ENCODE data around the gene LRRN2. TPM values are rescaled to one million over a fixed set of nuclear protein-coding genes. Genes with fewer than 3 reads are reported as not detected.

LRRN2 gene
- total and polyA plus RNA-seq, 2 of the 8 experiments (the other 6 are each of a cell fraction or from before 2014, with no cell fraction given): 1.8 to 2.3 TPM

DNA sequence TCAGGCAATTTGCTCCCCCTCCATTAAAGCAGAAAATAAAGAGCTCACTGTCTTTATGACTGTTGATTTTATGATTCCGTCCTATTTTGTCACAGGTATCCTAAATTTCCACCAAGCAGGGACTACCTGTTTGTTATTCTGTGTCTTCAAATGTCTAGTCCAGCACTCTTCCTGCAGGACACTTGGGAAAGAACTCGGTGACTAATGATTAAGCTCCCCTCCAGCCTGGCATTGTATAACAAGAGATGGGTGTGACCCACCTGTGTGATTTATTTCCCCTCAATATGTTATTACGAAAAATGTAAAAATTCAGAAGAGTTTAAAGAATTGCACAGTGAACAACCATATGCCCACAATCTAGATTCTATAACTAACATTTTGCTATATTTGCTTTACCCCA lies 42.9 kb upstream of the LRRN2 start:
- CTCF ChIA-PET (ENCODE audit: partially characterized antibody): interaction anchor here (0.6 to 2.7 kb wide), 7 partner anchors 10 to 64 kb away, joined by 3 to 16 read pairs (median 3); no protein-coding TSS in a partner anchor
- no peak overlapping the region for H2BK120ac ChIP-seq (replicated peaks; ENCODE audit: low read depth, low read length)
- TF ChIP-seq RNF2 (IDR thresholded peaks at IDR 0.05; ENCODE audit: borderline replicate concordance, low read depth, low read length, missing control alignments, poor library complexity, severe bottlenecking) (no peak), NRF1 (IDR thresholded peaks at IDR 0.05; ENCODE audit: low read depth, low read length) (no peak), NANOG (IDR thresholded peaks at IDR 0.05; ENCODE audit: insufficient read depth, low read depth, low read length, poor library complexity, severe bottlenecking) (no peak), HDAC6 (IDR thresholded peaks at IDR 0.05; ENCODE audit: low read depth, low read length) (no peak), SP1 (IDR thresholded peaks at IDR 0.05; ENCODE audit: low read depth, low read length) (no peak)
- DNase-seq (ENCODE audit: low read depth in 1 of 2, low spot score in 2 of 2) (no peak), FAIRE-seq (no peak)
- no peaks in the 10 kb centered on the region for H3K79me1 ChIP-seq (ENCODE audit: low read depth, low read length)
- no peaks in the 10 kb centered on the region for H3K36me3 ChIP-seq (ENCODE audit: control insufficient read depth in 2 of 4, insufficient read depth in 4 of 4, low read length in 3 of 4)
- no peak overlapping the region for H3K4me2 ChIP-seq (ENCODE audit: insufficient read depth in 1 of 2, low read depth in 2 of 2, low read length in 2 of 2)
- H3K9me3 ChIP-seq (ENCODE audit: insufficient read depth in 2 of 2, low read depth in 1 of 2, low read length in 1 of 2): no peaks in the 10 kb centered on the region
- H2AK5ac ChIP-seq (ENCODE audit: low read depth, low read length): no peak overlapping the region
- H3K9ac ChIP-seq (replicated peaks in 1 of 4; ENCODE audit: extremely low read depth in 1 of 4, low read depth in 3 of 4, low read length in 3 of 4): no peak overlapping the region
- 92% methylated on average over 3 of the region's 3 CpGs; no CpG with 5 or more reads in 1 of the 2 experiments for WGBS, 2 experiments (ENCODE audit: extremely low coverage in 1 of 2, insufficient coverage in 1 of 2, insufficient read length in 1 of 2, insufficient replicate concordance in 2 of 2, low coverage in 1 of 2, low lambda C conversion rate in 2 of 2, missing lambda C conversion rate in 1 of 2)
- H2BK15ac ChIP-seq (ENCODE audit: low read length): no peak overlapping the region
- H3K27ac ChIP-seq (ENCODE audit: low read depth, low read length): no peak overlapping the region
- no peak overlapping the region for H3K56ac ChIP-seq (replicated peaks; ENCODE audit: insufficient read length, low read depth, low read length)
- H3K14ac ChIP-seq (ENCODE audit: insufficient read length): no peak overlapping the region
- no peak overlapping the region for H2BK5ac ChIP-seq (ENCODE audit: low read depth, low read length)
- no peak overlapping the region for H3K18ac ChIP-seq (ENCODE audit: extremely low read depth, low read length)
- peaks cover 0 to 6% (median 2%) of the 10 kb centered on the region in 4 experiments; a peak in 3 of 7 replicates for H3K4me1 ChIP-seq (replicated peaks in 1 of 4; ENCODE audit: control insufficient read depth in 3 of 4, insufficient read depth in 4 of 4, low read length in 3 of 4)
- no peaks in the 10 kb centered on the region for H3K23me2 ChIP-seq (ENCODE audit: low read depth, low read length)
- H3K4ac ChIP-seq (replicated peaks; ENCODE audit: insufficient read length, low read depth, low read length): no peak overlapping the region
- H4K20me1 ChIP-seq (replicated peaks in 1 of 2; ENCODE audit: control insufficient read depth in 1 of 2, insufficient read depth in 2 of 2, low read length in 2 of 2): no peaks in the 10 kb centered on the region
- no peak overlapping the region for H2AFZ ChIP-seq (ENCODE audit: low read length)
- H4K8ac ChIP-seq (ENCODE audit: extremely low read depth, insufficient read depth, low read length): no peak overlapping the region
- no peaks in the 10 kb centered on the region for H3K27me3 ChIP-seq (replicated peaks in 1 of 4; ENCODE audit: control insufficient read depth in 3 of 4, extremely low read depth in 1 of 4, insufficient read depth in 3 of 4, low read length in 3 of 4)
- H4K91ac ChIP-seq (replicated peaks; ENCODE audit: insufficient read length, low read length): no peak overlapping the region
- POLR2A ChIA-PET (ENCODE audit: partially characterized antibody): no interaction called here
- H2BK12ac ChIP-seq (ENCODE audit: low read depth, low read length): no peak overlapping the region
- H2BK20ac ChIP-seq (ENCODE audit: low read length): no peak overlapping the region
- H3K79me2 ChIP-seq (ENCODE audit: control insufficient read depth in 1 of 2, insufficient read depth in 2 of 2, low read length in 2 of 2): no peaks in the 10 kb centered on the region
- H3K4me3 ChIP-seq (ENCODE audit: extremely low read depth in 1 of 4, insufficient read depth in 2 of 4, low read depth in 3 of 4, low read length in 4 of 4): no peak overlapping the region
- no peak overlapping the region for H3K23ac ChIP-seq (ENCODE audit: insufficient read length)
- no peak overlapping the region for H4K5ac ChIP-seq (ENCODE audit: insufficient read length, low read depth, low read length)
